Measurements from ENCODE around the gene KRT73.

DNA sequence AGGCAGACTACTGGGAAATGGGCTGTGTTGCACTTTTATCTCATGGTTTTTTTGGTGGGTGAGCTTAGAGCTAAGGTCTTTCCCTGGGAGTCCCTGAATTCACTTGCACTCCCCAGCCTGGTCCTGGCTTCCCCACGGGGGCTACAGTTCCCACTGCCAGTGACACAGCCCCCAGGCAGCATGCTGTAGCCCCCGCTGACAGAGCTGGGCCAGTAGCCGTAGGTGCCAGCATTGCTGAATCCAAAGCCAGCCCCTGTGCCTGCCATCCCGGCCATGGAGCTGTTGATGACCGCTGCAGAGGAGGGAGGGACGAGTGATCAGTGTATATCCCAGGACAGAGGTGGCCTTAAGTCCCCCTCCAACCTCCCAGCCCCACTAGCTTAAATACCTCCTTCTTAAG is 10.2 kb downstream of the KRT73 start:
- TF ChIP-seq CTCF (IDR thresholded peaks at IDR 0.05; ENCODE audit: low read depth, low read length) (no peak), POLR2A (IDR thresholded peaks at IDR 0.05; ENCODE audit: extremely low read depth, insufficient read length) (no peak)
- TF ChIP-seq, protein P1, sequence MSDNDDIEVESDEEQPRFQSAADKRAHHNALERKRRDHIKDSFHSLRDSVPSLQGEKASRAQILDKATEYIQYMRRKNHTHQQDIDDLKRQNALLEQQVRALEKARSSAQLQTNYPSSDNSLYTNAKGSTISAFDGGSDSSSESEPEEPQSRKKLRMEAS (IDR thresholded peaks at IDR 0.05; ENCODE audit: low read depth, low read length): no peak

Data from NB4 (cell line).